H9 (cell line): ENCODE measurements around the gene RFX8. TPM values are rescaled to one million over a fixed set of nuclear protein-coding genes. Genes with fewer than 3 reads are reported as not detected.

Experiments used
- DNase-seq: peaks from one replicate; pipeline ENCODE4 v3.0.0-alpha.2; 2017
- H2AFZ ChIP-seq: one replicate; pipeline ENCODE4 v1.6.1; 2013; ENCODE audit warnings: mild to moderate bottlenecking, low read length, control low read depth, moderate library complexity
- H2AK5ac ChIP-seq: 2 replicates; pipeline ENCODE4 v1.6.1; 2013; ENCODE audit warnings: low read length, control low read depth, mixed read lengths; ENCODE audit not compliant: insufficient read length
- H2BK120ac ChIP-seq: one replicate; pipeline ENCODE4 v1.6.1; 2013; ENCODE audit warnings: low read depth, mild to moderate bottlenecking, low read length, control low read depth, inconsistent platforms; ENCODE audit not compliant: poor library complexity, severe bottlenecking
- H2BK12ac ChIP-seq: 2 replicates; pipeline ENCODE4 v1.6.1; 2013; ENCODE audit warnings: low read length, control low read depth, mixed read lengths, low read depth; ENCODE audit not compliant: insufficient read length
- H2BK15ac ChIP-seq: 2 replicates; pipeline ENCODE4 v1.6.1; 2013; ENCODE audit warnings: low read depth, low read length, control low read depth
- H2BK20ac ChIP-seq: one replicate; pipeline ENCODE4 v1.6.1; 2013; ENCODE audit warnings: low read depth, mild to moderate bottlenecking, low read length, control low read depth, inconsistent platforms; ENCODE audit not compliant: poor library complexity, severe bottlenecking
- H2BK5ac ChIP-seq: 2 replicates; pipeline ENCODE4 v1.6.1; 2013; ENCODE audit warnings: low read length, control low read depth, mixed read lengths; ENCODE audit not compliant: insufficient read length
- H3K14ac ChIP-seq: 2 replicates; pipeline ENCODE4 v1.6.1; 2013; ENCODE audit warnings: low read length, control low read depth; ENCODE audit not compliant: insufficient read depth
- H3K18ac ChIP-seq: 2 replicates; pipeline ENCODE4 v1.6.1; 2013; ENCODE audit warnings: low read depth, mild to moderate bottlenecking, mixed read lengths, low read length, control low read depth; ENCODE audit not compliant: insufficient read length
- H3K23ac ChIP-seq: 2 replicates; pipeline ENCODE4 v1.6.1; 2013; ENCODE audit warnings: low read length, control low read depth, mixed read lengths, low read depth; ENCODE audit not compliant: insufficient read length
- H3K23me2 ChIP-seq: 2 replicates; pipeline ENCODE4 v1.6.1; 2013; ENCODE audit warnings: low read depth, mild to moderate bottlenecking, mixed read lengths, low read length, control low read depth; ENCODE audit not compliant: insufficient read length, poor library complexity, severe bottlenecking
- H3K27ac ChIP-seq: 2 replicates; pipeline ENCODE4 v1.5.1; 2013; ENCODE audit warnings: low read length, control low read depth, mixed read lengths, low read depth; ENCODE audit not compliant: insufficient read length
- H3K27me3 ChIP-seq: 2 replicates; pipeline ENCODE4 v1.6.1; 2013; ENCODE audit warnings: low read length, control low read depth, inconsistent platforms; ENCODE audit not compliant: insufficient read depth
- H3K4ac ChIP-seq: 2 replicates; pipeline ENCODE4 v1.6.1; 2013; ENCODE audit warnings: low read depth, mild to moderate bottlenecking, control low read depth, inconsistent platforms, low read length, moderate library complexity
- H3K4me1 ChIP-seq: 2 replicates; pipeline ENCODE4 v1.6.1; 2013; ENCODE audit warnings: low read length, control low read depth, inconsistent platforms; ENCODE audit not compliant: insufficient read depth
- H3K4me2 ChIP-seq: 2 replicates; pipeline ENCODE4 v1.6.1; 2013; ENCODE audit warnings: low read length, control low read depth, mixed read lengths; ENCODE audit not compliant: insufficient read length, insufficient read depth
- H3K56ac ChIP-seq: 2 replicates; pipeline ENCODE4 v1.6.1; 2013; ENCODE audit warnings: low read depth, mild to moderate bottlenecking, mixed read lengths, low read length, control low read depth; ENCODE audit not compliant: insufficient read length
- H3K79me1 ChIP-seq: 2 replicates; pipeline ENCODE4 v1.6.1; 2013; ENCODE audit warnings: low read depth, mild to moderate bottlenecking, moderate library complexity, low read length, control low read depth, inconsistent platforms; ENCODE audit not compliant: insufficient read depth, poor library complexity, severe bottlenecking
- H3K79me2 ChIP-seq: 2 replicates; pipeline ENCODE4 v1.6.1; 2013; ENCODE audit warnings: low read length, control low read depth, inconsistent platforms; ENCODE audit not compliant: insufficient read depth
- H3K9ac ChIP-seq: 2 replicates; pipeline ENCODE4 v1.6.1; 2013; ENCODE audit warnings: low read length, control low read depth, mixed read lengths; ENCODE audit not compliant: insufficient read length; ENCODE audit errors: extremely low read depth
- H3K9me3 ChIP-seq: one replicate; pipeline ENCODE4 v1.6.1; 2013; ENCODE audit warnings: low read depth, low read length, inconsistent platforms; ENCODE audit not compliant: control insufficient read depth
- H3T11ph ChIP-seq: one replicate; pipeline ENCODE4 v1.6.1; 2013; ENCODE audit warnings: mild to moderate bottlenecking, low read length, control low read depth, inconsistent platforms
- H4K20me1 ChIP-seq: one replicate; pipeline ENCODE4 v1.6.1; 2013; ENCODE audit not compliant: control insufficient read depth, insufficient read length, insufficient read depth
- H4K5ac ChIP-seq: 2 replicates; pipeline ENCODE4 v1.6.1; 2013; ENCODE audit warnings: low read depth, mild to moderate bottlenecking, mixed read lengths, low read length, control low read depth; ENCODE audit not compliant: insufficient read length
- H4K8ac ChIP-seq: replicated peaks from 2 replicates; pipeline ENCODE4 v1.6.1; 2013; ENCODE audit warnings: low read length, control low read depth, mixed read lengths, low read depth; ENCODE audit not compliant: insufficient read length
- H4K91ac ChIP-seq: 2 replicates; pipeline ENCODE4 v1.6.1; 2013; ENCODE audit warnings: low read depth, mild to moderate bottlenecking, moderate library complexity, mixed read lengths, low read length, control low read depth; ENCODE audit not compliant: insufficient read length
- H3K27ac Mint-ChIP-seq, 3 experiments: 2 replicates in 2 of 3; 3 replicates in 1 of 3; pipeline ENCODE4 v1.8.0; 2020 to 2021; ENCODE audit warnings: mixed read lengths in 3 of 3, mild to moderate bottlenecking in 1 of 3, moderate library complexity in 1 of 3
- H3K27me3 Mint-ChIP-seq: 2 replicates; pipeline ENCODE4 v1.8.0; 2021; ENCODE audit warnings: low read depth, mild to moderate bottlenecking, moderate library complexity, mixed read lengths
- H3K36me3 Mint-ChIP-seq, 3 experiments: 2 replicates in 2 of 3; 3 replicates in 1 of 3; pipeline ENCODE4 v1.8.0; 2020 to 2021; ENCODE audit warnings: low read depth in 3 of 3, mixed read lengths in 3 of 3; ENCODE audit not compliant: insufficient read depth in 1 of 3
- H3K4me1 Mint-ChIP-seq, 2 experiments: 2 replicates each; pipeline ENCODE4 v1.8.0; 2020; ENCODE audit warnings: mixed read lengths in 2 of 2
- H3K4me3 Mint-ChIP-seq, 2 experiments: 2 replicates in 1 of 2; 3 replicates in 1 of 2; pipeline ENCODE4 v1.8.0; 2020 to 2021; ENCODE audit warnings: mild to moderate bottlenecking in 2 of 2, mixed read lengths in 2 of 2, moderate library complexity in 1 of 2
- H3K9me3 Mint-ChIP-seq, 2 experiments: 2 replicates in 1 of 2; 3 replicates in 1 of 2; pipeline ENCODE4 v1.8.0; 2020; ENCODE audit warnings: mild to moderate bottlenecking in 2 of 2, mixed read lengths in 2 of 2, moderate library complexity in 1 of 2
- CTCF ChIP-seq: fragments of 200-600 bp; sonication (generic); conservative IDR thresholded peaks from 3 replicates; pipeline ENCODE4 v1.8.0; 2021; ENCODE audit warnings: antibody characterized with exemption, mild to moderate bottlenecking
- WGBS: extraction: QIAGEN DNeasy Blood & Tissue Kit; methylation state at CpG from one replicate; pipeline ENCODE4 v1.1.7; 2013; ENCODE audit warnings: missing lambda C conversion rate, low lambda C conversion rate, mixed read lengths; ENCODE audit not compliant: insufficient read length; ENCODE audit errors: extremely low coverage; 5-methylcytosine and 5-hydroxymethylcytosine counted together
- total RNA-seq: library from RNA; stranded (reverse); gene quantifications from 2 replicates; pipeline ENCODE4 v1.2.1, GENCODE V29; 2021

RFX8 gene
- total RNA-seq, 1 experiment from 2014 or later = 0.22 TPM

GRCh38 chr2:101442042-101442666 lies 32.8 kb downstream of the RFX8 start:
- Histone ChIP-seq H2BK120ac (no peak overlapping the region), H3K56ac (no peak overlapping the region), H3T11ph (no peak overlapping the region), H2AK5ac (no peak overlapping the region), H4K20me1 (no peaks in the 10 kb centered on the region), H3K14ac (no peak overlapping the region), H3K27me3 (no peaks in the 10 kb centered on the region), H2BK5ac (no peak overlapping the region), H3K9me3 (no peaks in the 10 kb centered on the region), H3K79me2 (no peaks in the 10 kb centered on the region), H3K4ac (no peak overlapping the region), H3K4me1 (no peaks in the 10 kb centered on the region), H3K4me2 (no peak overlapping the region), H3K9ac (no peak overlapping the region), H3K23me2 (no peaks in the 10 kb centered on the region), H4K5ac (no peak overlapping the region), H4K91ac (no peak overlapping the region), H3K23ac (no peak overlapping the region), H2BK20ac (no peak overlapping the region), H2AFZ (no peak overlapping the region), H4K8ac (no peak overlapping the region), H3K18ac (no peak overlapping the region), H3K27ac (no peak overlapping the region), H3K79me1 (no peaks in the 10 kb centered on the region), H2BK12ac (no peak overlapping the region), H2BK15ac (no peak overlapping the region)
- peaks cover 0 to 4% (median 0%) of the 10 kb centered on the region in 3 experiments; a peak in 3 of 7 replicates for H3K36me3 Mint-ChIP-seq
- WGBS = no CpG with 5 or more reads among the region's 1 CpG
- no peak overlapping the region; a peak in 1 of 7 replicates for H3K27ac Mint-ChIP-seq
- DNase-seq = no peak
- no peak for TF ChIP-seq CTCF
- peaks cover 4 to 8% of the 10 kb centered on the region in 2 experiments; a peak in 3 of 4 replicates for H3K4me1 Mint-ChIP-seq
- H3K4me3 Mint-ChIP-seq = no peak overlapping the region
- H3K27me3 Mint-ChIP-seq = no peaks in the 10 kb centered on the region; the same call in 1 of the 2 replicates
- peaks cover 0 to 3% of the 10 kb centered on the region in 2 experiments; a peak in 2 of 5 replicates for H3K9me3 Mint-ChIP-seq
